ENCODE measurements around the gene GALNS. TPM values are rescaled to one million over a fixed set of nuclear protein-coding genes. Genes with fewer than 3 reads are reported as not detected.

Gene GALNS
- total RNA-seq, 3 donors from 2014 or later: 20.6 to 24.1 (median 21.1) TPM

DNA sequence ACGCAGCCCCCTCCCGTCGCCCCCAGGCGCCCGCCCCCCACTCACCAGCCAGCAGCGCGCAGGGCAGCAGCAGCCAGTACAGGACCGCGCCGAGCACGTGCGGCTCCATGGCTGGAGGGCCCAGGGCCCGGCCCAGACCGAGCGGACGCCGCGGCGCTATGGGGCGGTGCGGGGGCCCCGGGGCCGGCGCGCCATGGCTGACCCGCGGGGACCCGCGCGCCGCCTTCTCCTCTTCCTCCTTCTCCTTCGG, 72.0 kb downstream of the GALNS start:
- Mint-ChIP-seq H3K36me3 (ENCODE audit: insufficient read depth) (no peaks in the 10 kb centered on the region), H3K4me1 (ENCODE audit: low read depth) (peaks cover 45% of the 10 kb centered on the region), H3K4me3 (no peak overlapping the region), H3K27me3 (ENCODE audit: low read depth) (no peaks in the 10 kb centered on the region), H3K9me3 (no peaks in the 10 kb centered on the region)
- DNase-seq (no peak), ATAC-seq (peak; percentile 2 to 4)

DNA sequence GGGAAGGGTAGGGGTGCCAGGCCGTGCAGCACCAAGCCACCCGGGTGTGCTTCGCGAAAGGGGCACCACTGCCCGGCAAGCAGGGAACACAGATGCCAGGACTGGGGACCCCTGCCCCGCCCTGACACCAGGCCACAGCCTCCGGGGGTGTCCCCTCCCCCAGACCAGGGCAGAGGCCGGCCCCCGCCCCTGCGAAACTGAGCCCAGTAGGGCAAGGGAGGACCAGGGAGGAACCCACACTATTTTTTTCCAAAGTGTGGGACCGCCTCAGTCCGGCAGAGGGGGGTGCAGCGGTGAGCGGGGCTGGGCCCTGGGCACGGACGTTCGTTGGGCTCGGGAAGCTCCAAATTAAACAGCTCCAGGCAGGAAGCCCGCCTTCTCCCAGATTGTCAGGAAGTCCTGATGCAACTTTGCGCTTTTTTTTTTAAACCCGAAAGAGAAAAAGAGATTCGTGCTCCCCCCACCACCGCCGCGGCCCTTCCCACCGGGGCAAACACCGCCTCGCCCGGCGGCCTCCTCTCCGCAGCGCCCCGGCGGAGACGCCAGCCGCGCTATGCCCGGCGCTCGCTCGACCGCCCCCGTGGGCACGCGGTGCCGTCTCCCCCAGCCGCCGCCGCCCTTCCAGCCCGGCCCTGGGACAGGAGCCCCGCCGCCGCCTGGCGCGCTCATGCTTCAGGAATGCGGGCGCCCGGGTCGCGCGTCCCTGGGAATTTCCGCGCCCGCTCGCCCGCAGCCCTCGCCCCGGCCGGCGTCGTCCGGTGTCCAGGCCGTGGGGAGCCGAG, 72.5 kb downstream of the GALNS start:
- Mint-ChIP-seq H3K4me1 (ENCODE audit: low read depth) (peaks cover 45% of the 10 kb centered on the region), H3K4me3 (peak overlapping the region; percentile 87), H3K27me3 (ENCODE audit: low read depth) (no peaks in the 10 kb centered on the region), H3K9me3 (no peaks in the 10 kb centered on the region), H3K36me3 (ENCODE audit: insufficient read depth) (no peaks in the 10 kb centered on the region)
- peak; percentile 36 for DNase-seq
- no peak for ATAC-seq

DNA sequence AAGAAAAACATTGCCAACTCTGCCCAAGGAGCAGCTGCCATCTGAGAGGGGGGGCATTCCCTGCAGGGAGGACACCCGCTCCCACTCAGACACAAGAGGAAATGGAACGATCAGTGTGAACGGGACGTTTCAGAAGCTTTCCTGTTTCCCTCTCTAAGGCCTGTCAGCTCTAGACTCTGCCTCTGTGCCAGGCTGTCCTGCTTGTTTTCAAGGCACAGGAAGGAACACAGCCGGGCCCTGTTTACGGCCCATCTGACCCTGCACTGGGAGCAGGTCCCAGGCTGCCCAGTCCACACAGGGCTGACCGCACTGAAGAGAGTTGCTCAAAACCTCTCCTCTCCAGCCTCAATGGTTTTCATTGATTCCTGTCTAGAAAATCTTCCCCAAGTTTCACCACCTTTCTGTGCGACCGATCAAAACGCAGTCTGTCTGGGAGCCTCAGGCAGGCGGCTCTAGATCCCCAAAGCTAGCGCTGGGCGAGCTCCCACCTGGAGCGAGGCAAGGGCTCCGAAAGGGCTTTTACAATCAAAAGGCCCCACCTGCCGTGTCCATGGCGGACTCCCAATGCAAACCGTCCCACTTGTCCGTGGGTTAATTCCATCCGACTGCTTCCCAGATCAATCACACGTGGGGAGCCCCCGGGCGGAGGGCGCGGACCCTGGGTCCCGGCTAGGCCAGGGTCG, 73.2 kb downstream of the GALNS start:
- Mint-ChIP-seq H3K9me3 (no peaks in the 10 kb centered on the region), H3K36me3 (ENCODE audit: insufficient read depth) (no peaks in the 10 kb centered on the region), H3K4me3 (peak overlapping the region; percentile 87), H3K27me3 (ENCODE audit: low read depth) (no peaks in the 10 kb centered on the region), H3K4me1 (ENCODE audit: low read depth) (peaks cover 46% of the 10 kb centered on the region)
- no peak for ATAC-seq
- no peak for DNase-seq

DNA sequence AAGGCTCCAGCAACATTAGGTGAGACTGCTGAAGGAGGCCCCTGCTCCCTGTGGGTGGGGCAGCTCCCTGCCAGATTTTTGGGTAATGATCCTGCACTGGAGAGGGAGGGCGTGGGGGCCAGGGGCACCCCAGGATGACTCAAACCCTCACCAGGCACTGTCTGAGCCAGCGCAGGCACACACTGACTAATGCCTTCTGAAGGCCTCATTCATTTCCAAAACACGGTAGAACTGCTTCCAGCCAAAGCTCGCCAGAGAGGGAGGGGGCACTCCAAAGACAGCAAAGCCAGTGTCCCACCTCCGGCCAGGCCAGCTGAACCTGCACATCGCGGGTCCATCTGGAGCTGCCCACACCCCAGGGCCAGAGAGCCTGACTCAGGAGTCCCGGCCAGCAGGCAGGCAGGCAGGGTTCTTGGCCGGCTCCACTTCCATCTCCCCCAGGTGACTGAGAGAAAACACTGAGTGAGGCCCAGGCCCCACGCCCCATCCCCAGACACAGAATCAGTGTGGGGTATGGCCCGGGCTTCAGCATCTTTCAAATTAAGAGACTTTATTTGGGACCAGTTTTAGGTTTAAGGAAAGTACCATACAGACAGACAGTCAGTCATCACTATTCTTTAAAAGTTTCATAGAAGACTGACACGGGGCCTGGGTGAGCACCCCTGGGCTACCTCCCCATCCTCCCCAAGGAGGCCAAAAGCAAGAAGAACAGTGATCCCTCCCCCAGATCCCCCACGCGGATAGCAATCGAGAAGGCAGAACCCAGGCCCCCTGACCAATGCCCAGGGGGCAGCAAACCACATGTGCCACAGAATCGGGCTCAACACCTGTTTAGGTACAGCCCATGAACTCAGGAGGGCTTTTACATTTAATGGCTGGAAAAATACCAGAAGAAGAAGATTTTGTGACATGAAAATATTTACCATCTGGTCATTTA, 74.0 kb downstream of the GALNS start:
- no peaks in the 10 kb centered on the region for H3K9me3 Mint-ChIP-seq
- peak; percentile 67 for DNase-seq
- no peaks in the 10 kb centered on the region for H3K36me3 Mint-ChIP-seq (ENCODE audit: insufficient read depth)
- peaks cover 52% of the 10 kb centered on the region for H3K4me1 Mint-ChIP-seq (ENCODE audit: low read depth)
- ATAC-seq: peak; percentile 74
- H3K4me3 Mint-ChIP-seq: peak overlapping the region; percentile 87
- no peaks in the 10 kb centered on the region for H3K27me3 Mint-ChIP-seq (ENCODE audit: low read depth)

DNA sequence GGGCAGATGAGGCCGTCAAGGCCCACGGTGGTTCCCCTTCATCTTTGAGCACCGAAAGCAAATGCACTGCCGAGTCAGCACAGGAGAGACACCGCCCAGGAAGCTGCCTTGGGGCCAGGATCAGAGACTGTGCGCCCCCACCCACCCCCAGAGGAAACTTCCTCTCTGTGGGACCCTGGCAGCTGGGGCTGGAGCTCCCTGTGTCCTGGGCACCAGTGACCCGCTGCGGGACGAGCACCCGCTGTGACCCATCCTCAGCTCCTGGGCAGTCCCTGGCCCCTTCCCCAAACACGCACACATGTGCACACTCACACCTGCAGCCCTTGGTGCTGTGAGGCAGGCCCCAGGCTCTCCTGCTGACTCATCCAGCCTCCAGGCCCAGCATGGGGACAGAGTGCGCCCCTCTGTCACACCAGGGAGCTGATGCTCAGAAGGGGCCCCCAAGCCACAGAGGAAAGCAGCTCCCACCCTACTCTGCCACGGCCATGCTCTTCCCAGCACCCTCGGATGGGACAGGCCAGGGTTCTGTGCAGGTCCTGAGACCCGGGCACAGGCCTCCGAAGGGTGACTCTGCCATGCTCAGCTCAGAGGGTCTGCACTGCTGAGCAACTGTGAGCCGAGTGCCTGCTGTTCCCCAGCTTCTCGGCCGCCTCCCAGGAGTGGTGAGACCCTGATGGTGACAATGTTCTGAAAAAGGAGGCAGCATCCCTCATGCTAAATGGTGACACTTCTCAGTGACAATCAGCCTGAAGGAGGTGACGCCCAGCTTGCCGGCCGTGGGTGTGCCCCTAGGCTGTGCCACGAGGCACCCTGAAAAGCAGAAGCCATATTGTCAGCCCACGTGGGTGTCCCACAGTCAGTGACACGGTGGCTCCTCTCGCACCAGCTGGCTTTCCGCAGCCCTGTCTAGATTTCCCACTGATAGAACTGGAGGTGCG, 75.3 kb downstream of the GALNS start:
- no peaks in the 10 kb centered on the region for H3K27me3 Mint-ChIP-seq (ENCODE audit: low read depth)
- ATAC-seq (peak; percentile 47 to 48), DNase-seq (peak; percentile 60)
- H3K9me3 Mint-ChIP-seq: no peaks in the 10 kb centered on the region
- H3K4me3 Mint-ChIP-seq: peak overlapping the region; percentile 87
- no peaks in the 10 kb centered on the region for H3K36me3 Mint-ChIP-seq (ENCODE audit: insufficient read depth)
- peaks cover 53% of the 10 kb centered on the region for H3K4me1 Mint-ChIP-seq (ENCODE audit: low read depth)

DNA sequence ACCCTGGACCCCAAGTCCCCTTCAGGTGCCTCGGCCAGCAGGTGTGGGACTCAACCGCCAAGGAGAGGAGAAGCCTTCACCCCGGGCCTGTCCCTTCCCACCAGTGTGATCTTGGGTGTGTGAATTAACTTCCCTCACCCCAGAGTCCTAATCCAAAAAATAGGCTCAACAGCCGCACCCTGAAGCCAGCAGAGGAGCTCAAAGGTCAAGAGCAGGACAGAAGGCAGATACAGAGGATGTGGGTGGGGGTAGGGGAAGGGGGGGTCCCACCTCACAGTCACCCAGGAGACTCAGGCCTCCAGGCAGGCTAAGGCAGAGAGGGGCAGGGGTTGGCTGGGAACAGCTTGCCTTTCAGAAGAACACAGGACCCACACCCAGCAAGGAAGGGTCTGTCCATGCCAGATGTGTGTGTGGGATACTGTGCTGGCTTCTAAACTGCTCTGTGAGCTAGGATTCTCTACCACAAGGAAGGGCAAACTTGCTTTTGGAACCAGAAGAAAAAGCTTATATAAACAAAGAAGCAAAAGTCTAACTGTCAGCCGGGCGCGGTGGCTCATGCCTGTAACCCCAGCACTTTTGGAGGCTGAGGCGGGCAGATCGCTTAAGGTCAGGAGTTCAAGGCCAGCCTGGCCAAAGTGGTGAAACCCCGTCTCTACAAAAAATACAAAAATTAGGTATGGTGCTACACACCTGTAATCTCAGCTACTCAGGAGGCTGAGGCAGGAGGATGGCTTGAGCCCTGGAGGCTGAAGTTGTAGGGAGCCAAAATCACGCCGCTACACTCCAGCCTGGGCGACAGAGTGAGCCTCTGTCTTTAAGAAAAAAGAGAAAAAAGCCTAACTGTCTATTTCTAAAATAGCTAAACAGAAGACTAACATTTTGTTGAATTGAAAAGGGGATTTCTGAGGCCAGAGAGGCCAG, 76.3 kb downstream of the GALNS start:
- Mint-ChIP-seq H3K4me1 (ENCODE audit: low read depth) (peaks cover 53% of the 10 kb centered on the region), H3K36me3 (ENCODE audit: insufficient read depth) (no peaks in the 10 kb centered on the region)

DNA sequence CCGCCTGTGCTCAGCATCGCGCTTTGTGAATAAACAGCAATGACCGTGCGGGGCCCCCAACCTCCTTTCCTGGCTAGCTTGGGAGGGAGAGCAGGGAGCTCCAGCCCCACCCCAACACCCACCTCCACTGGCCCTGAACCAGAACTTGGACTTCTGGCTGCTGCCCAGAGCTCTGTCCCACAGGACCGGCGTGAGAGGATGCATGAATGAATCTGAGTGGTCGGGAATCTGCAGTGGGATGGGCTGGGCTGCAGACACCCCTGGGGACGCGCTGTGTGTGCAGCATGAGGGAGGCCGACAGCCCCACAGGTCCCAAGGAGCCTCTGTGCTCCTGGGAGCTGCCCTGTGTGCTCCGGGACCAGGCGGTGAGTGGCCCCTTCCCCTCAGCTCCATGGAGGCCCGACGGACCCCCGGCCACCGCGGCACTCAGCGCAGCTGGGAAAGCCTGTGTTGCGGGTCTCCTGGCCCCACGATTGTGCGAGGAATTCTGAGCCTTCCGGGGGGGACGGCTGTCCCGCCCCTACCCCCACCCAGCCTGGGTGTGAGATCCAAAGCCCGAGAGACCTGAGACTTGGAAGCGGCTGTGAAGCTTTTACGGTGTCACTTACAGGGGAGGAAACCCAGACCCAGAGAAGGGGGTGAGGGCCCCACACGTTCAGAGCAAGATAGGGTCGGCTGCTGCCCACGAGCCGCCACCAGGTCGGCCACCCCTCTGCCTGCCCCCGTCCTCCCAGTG, 77.2 kb downstream of the GALNS start:
- no peak for ATAC-seq
- Mint-ChIP-seq H3K9me3 (no peaks in the 10 kb centered on the region), H3K27me3 (ENCODE audit: low read depth) (no peaks in the 10 kb centered on the region), H3K36me3 (ENCODE audit: insufficient read depth) (no peaks in the 10 kb centered on the region), H3K4me1 (ENCODE audit: low read depth) (peaks cover 53% of the 10 kb centered on the region), H3K4me3 (peak overlapping the region; percentile 87)
- no peak for DNase-seq

More for the DNA sequence above, 76.3 kb downstream of the GALNS start:
- DNase-seq (no peak), ATAC-seq (no peak)
- Mint-ChIP-seq H3K4me3 (peak overlapping the region; percentile 87), H3K9me3 (no peaks in the 10 kb centered on the region), H3K27me3 (ENCODE audit: low read depth) (no peaks in the 10 kb centered on the region)

DNA sequence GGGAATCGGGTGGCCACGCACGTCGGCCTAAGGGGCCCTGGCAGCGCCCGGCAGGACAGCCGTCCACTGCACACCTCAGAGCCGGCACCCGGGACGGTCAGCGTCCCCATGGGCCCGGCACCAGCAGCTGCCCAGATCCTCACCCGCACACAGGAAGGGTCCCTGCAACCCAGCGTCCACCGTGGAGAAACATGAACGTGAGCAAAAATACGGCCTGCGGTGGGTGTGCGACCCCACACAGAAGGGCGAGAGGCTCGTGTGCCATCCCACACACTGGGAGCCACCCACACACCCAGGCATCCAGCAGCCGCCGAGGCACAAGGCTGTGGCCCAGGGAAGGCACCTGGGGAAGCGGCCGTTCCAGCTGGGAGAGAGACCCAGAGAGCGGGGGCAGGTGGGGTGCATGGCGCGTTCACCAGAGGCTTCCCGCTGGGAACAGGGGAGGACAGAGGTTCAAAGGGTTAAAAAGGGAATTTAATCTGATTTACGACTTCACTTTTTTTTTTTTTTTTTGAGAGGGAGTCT, 78.1 kb downstream of the GALNS start:
- Mint-ChIP-seq H3K9me3 (no peaks in the 10 kb centered on the region), H3K36me3 (ENCODE audit: insufficient read depth) (no peaks in the 10 kb centered on the region), H3K27me3 (ENCODE audit: low read depth) (no peaks in the 10 kb centered on the region), H3K4me1 (ENCODE audit: low read depth) (peaks cover 52% of the 10 kb centered on the region), H3K4me3 (no peak overlapping the region)
- ATAC-seq (no peak), DNase-seq (no peak)

DNA sequence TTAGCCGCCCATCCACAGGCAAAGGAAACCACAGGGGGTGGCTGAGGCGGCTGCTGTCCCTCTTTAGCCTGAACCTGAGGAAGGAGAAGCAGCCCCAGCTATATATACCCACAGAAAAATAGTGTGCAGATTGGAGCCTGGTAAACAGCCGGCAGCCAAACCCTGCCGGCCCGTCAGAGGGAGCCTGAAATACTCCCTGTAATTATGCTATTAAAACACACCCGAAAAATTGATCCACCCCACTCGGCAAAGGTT, 78.5 kb downstream of the GALNS start:
- H3K4me1 Mint-ChIP-seq (ENCODE audit: low read depth): peaks cover 48% of the 10 kb centered on the region

DNA sequence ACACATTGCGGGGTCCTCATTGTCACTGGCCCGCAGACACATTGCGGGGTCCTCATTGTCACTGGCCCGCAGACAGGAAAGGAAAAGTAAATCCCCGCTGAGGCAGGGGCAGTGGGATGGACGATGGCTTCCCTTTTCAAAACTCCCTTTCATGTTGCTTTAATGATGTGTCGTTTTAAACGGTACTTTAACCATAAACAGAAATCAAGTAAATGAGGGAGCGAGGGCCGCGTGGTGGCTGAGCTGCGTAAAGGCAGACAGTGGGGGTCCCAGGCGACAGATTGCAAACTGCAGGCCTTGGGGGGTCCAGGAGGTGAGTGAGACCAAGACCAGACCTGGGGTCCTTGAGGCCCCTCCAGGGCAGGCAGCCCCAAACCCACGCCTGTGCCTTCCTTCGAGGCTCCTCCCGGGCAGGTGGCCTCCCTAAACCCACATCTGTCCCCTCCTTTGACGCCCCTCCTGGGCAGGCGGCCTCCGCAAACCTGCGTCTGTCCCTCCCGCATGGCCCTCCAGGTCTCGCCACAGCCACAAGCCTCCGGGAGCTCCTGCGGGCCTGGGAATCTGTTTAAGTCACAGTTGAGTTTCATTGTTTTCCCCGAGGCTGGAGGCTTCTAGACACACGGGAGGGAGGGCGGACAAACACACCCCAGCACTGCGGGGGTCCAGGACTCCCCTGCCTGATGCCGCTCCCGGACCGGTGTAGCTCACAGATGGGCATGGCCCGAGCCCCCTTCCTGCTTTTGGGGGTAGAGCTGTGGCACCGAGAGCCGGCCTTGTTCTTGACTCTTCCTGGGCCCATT, 79.1 kb downstream of the GALNS start:
- Mint-ChIP-seq H3K27me3 (ENCODE audit: low read depth) (no peaks in the 10 kb centered on the region), H3K4me3 (no peak overlapping the region), H3K36me3 (ENCODE audit: insufficient read depth) (no peaks in the 10 kb centered on the region), H3K4me1 (ENCODE audit: low read depth) (peaks cover 45% of the 10 kb centered on the region), H3K9me3 (no peaks in the 10 kb centered on the region)
- DNase-seq (no peak), ATAC-seq (no peak)

More for the DNA sequence above, 78.5 kb downstream of the GALNS start:
- ATAC-seq (no peak), DNase-seq (no peak)
- Mint-ChIP-seq H3K9me3 (no peaks in the 10 kb centered on the region), H3K4me3 (no peak overlapping the region), H3K27me3 (ENCODE audit: low read depth) (no peaks in the 10 kb centered on the region), H3K36me3 (ENCODE audit: insufficient read depth) (no peaks in the 10 kb centered on the region)

DNA sequence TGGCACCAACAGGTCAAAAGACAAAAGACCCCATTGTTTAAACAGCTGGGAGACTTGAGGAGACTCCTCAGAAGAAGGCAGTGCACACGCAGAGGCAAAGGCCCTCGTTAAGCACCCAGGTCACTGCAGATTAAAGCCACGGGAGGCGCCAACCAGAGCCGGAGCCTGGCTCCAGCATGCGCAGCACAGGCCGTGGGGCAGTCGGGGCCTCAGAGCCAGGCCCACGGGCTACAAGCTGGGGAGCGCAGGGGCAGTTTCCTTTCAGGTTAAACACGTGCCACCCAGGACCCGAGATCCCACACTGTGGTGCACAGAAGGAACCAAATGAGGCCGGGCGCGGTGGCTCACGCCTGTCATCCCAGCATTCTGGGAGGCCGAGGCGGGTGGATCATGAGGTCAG, 80.9 kb downstream of the GALNS start:
- no peak overlapping the region for H3K4me3 Mint-ChIP-seq
- H3K4me1 Mint-ChIP-seq (ENCODE audit: low read depth): peaks cover 31% of the 10 kb centered on the region
- H3K9me3 Mint-ChIP-seq: no peaks in the 10 kb centered on the region
- no peaks in the 10 kb centered on the region for H3K27me3 Mint-ChIP-seq (ENCODE audit: low read depth)
- ATAC-seq (no peak), DNase-seq (no peak)
- no peaks in the 10 kb centered on the region for H3K36me3 Mint-ChIP-seq (ENCODE audit: insufficient read depth)
